22Rv1 (cell line): ENCODE measurements around the gene LAMB2.

Source experiments
- ZFX ChIP-seq: fragments of 450-650 bp; IDR thresholded peaks from 2 replicates; pipeline ENCODE4 v1.6.1; 2017; ENCODE audit warnings: antibody characterized with exemption, borderline replicate concordance
- TF ChIP-seq, protein P1 (sequence below): fragments of 450-650 bp; IDR thresholded peaks from 2 replicates; pipeline ENCODE4 v1.5.1; 2017; ENCODE audit warnings: mild to moderate bottlenecking

- TF ChIP-seq, protein P1, sequence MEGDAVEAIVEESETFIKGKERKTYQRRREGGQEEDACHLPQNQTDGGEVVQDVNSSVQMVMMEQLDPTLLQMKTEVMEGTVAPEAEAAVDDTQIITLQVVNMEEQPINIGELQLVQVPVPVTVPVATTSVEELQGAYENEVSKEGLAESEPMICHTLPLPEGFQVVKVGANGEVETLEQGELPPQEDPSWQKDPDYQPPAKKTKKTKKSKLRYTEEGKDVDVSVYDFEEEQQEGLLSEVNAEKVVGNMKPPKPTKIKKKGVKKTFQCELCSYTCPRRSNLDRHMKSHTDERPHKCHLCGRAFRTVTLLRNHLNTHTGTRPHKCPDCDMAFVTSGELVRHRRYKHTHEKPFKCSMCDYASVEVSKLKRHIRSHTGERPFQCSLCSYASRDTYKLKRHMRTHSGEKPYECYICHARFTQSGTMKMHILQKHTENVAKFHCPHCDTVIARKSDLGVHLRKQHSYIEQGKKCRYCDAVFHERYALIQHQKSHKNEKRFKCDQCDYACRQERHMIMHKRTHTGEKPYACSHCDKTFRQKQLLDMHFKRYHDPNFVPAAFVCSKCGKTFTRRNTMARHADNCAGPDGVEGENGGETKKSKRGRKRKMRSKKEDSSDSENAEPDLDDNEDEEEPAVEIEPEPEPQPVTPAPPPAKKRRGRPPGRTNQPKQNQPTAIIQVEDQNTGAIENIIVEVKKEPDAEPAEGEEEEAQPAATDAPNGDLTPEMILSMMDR: no peak
- no peak for TF ChIP-seq ZFX
Measured at GRCh38 chr3:49104052-49104426, 28.8 kb downstream of the LAMB2 start.
